Activated CD8-positive, alpha-beta memory T cell treated with anti-CD3 and anti-CD28 coated beads, Interleukin-2, amount 50 U/mL, for 1 hour (primary cell): ENCODE measurements around the gene TTC39A.

ENCODE experiments used
- DNase-seq: peaks from one replicate; pipeline ENCODE4 v3.0.0-alpha.2; 2020; ENCODE audit errors: extremely low read depth

Gene TTC39A

DNA sequence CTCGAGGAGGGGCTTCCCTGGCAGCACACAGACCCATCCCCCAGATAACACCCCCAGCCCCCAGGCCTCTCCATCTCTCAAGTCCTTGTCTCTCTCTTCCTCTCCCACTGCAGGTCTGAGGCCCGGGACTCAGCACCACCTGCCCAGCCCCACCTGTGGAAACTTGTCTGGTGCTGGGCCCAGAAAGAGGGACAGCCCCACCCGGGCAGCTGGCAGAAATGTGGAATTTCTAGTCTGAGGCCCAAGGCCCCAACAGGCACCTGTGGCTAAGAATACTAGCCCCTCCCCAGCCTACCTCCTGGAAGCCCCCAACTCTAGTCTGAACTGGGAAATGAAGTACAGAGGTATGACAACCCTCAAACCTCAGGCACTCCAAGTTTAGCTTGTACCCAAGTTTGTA, 15.4 kb downstream of the TTC39A start:
- DNase-seq, result no peak

GRCh38 chr1:51313961-51314777, 16.2 kb downstream of the TTC39A start:
- no peak for DNase-seq

GRCh38 chr1:51313268-51313852, 17.0 kb downstream of the TTC39A start:
- no peak for DNase-seq

DNA sequence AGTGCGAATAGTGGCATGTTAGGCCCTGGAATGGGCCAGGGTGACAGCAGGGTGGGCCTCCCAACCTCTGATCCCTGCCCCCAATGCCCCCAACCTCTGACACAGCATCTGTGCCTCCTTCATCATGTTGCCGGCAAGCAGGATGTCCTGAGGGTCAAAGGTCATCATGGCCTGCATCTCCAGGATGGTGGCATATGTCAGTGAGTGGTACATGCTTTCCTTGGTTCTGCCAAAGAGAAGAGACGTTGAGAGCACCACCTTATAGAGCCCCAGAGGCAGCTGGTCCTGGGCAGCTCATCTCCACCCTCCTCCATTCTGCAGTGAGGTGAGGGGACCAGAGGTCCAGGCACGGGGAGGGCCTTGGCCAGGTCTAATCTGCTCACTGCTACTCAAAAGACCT, 17.6 kb downstream of the TTC39A start:
- no peak for DNase-seq

DNA sequence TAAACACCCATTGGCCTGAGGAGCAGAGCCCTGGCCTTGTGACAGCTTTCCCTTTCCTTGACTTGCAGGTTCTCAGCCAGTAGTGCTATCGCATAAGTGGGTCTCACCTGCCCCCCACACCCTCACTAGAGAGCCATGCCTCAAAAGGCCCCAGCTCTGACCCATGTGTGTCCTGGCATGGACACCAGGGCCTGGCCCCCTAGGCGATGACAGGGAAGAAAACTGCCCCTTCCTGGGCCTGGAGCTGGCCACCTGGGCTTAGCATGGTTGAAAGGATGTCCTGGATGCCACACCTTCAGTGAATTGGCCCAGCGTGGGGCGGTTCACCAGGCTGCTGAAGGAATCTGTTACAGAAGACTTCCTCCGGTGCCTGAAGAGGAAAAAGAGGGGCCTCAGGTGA, 18.5 kb downstream of the TTC39A start:
- DNase-seq, result no peak

- DNase-seq, result no peak
Measured at GRCh38 chr1:51310871-51311613, 19.3 kb downstream of the TTC39A start.

DNA sequence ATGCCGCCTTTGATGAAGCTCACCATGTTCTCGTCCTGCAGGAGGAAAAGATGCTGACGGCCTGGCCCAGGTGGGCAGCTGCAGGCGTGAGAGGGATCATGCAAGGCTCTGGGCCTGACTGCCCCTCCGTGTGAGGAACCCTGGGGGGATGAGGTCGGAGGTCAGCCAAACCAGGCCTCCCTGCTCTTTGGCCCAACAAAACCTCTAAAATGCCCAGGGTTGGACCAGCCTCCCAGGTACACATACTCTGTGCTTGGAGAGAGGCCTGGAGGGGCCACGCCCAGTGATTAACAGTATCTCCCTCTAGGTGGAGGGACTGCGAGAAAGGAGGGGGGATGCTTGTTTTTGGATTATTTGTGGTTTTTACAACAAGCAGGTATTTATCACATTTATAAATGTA, 21.1 kb downstream of the TTC39A start:
- DNase-seq, result no peak

- no peak for DNase-seq
Measured at GRCh38 chr1:51308636-51309035, 21.7 kb downstream of the TTC39A start.

DNA sequence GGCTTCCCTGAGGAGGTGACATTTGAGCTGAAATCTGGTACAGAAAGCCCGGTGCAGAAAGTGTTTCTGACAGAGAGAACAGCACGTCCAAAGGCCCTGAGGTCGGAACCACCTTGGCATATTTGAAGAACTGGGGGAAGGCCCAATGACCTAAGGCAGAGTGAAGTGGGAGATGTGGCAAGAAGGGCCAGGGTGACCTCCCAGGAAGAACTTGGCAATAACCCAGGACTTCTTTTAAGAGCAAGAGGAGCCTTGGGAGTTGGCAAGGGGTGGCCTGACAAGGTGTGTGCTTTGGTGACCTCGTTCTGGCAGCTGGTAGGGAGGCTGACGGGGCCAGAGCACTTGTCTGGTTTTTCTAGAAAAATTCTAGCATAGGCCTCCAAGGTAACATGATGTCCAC, 23.4 kb downstream of the TTC39A start:
- no peak for DNase-seq

- DNase-seq, result no peak
Measured at GRCh38 chr1:51305371-51305823, 25.0 kb downstream of the TTC39A start.

- no peak for DNase-seq
Measured at GRCh38 chr1:51304360-51304759, 26.0 kb downstream of the TTC39A start.

DNA sequence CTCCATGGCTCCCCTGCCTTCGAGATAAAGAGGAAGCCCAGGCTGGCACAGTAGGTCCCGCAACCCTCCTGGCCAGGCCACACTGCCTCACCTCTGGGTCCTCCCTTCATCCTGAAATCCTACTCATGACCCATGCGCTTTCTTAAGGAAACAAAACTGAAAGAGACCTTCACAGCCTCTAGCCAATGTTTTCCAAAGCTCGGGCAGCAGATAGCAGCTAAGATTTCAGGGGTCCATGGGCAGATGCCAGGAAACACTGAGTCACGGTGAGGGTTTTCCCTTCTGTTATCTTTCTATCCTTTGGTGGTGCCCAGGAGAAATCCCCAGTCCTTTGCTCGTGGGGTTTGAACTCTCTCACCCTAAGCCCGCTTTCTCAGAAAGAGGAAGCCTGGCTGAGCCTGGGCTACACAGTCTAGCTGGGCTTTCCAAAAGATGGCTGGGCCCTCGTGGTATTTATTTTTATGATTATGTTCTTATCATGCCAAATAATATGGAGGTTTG, 26.6 kb downstream of the TTC39A start:
- DNase-seq, result no peak

GRCh38 chr1:51303315-51303714, 27.0 kb downstream of the TTC39A start:
- DNase-seq, result no peak

DNA sequence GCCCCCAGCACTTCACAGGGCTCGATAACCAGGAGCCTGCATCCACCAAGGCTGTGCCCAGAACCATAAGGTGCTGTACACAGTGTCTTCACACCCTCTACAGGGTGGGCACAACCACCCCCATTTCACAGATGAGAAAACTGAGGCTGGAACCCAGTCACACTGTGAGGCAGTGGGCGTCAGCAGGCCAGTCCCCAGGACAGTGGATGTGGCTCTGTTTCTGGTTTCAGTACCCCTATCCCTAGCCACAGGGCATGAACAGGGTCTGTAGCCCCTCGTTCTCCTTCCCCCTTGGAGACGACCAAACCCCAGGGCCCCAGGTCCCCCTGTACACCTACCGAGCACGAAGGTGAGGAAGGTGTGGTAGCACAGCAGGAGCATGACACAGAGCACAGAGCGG, 27.6 kb downstream of the TTC39A start:
- DNase-seq, result no peak

- no peak for DNase-seq
Measured at GRCh38 chr1:51302270-51302669, 28.1 kb downstream of the TTC39A start.

DNA sequence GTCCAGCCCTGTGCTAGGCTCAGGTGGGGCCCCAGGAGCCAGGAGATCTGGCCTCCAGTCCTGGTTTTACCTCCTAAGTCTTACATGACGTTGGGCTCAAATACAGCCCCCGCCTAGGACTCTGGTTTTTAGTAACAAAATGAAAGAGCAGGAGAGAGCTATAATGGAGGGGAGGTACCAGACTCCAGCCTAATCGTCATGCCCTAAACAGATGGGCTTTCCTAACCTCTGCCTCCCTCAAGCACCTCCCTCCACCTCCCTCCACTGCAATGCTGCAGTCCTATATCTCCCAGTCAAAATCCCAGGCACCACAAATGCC, 28.6 kb downstream of the TTC39A start:
- no peak for DNase-seq

- no peak for DNase-seq
Measured at GRCh38 chr1:51301152-51301843, 29.1 kb downstream of the TTC39A start.

DNA sequence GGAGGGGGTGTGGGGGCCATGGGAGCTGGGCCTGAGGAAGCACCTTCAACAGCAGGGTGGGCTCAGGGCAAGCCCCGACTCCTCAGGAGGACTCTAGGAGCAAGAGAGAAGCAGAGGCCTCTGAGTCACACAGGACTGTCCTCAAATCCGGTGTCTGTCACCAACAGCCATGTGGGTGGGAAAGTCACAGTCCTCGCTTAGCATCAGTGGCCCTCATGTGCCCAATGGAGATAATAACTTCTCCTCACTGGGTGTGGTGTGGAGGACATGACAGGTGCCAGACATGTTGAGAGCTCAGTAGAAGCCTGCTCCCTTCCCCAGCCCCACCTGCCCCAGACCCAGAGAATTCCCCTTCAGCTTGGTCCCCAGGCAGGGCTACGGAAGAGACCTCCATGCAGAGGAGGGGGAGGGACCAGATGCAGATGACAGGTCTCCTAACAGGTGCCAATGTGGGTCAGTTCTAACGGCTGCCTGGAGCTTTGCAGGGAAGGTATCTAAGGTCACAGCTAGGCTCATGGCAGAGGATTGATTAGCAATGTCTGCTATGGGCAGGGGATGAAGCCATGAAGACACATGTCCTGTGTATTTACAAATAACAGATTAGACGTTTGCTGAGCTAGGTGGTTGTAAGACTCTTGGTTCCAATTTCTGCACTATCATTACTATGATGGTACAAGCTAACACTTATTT, 30.2 kb downstream of the TTC39A start:
- no peak for DNase-seq

DNA sequence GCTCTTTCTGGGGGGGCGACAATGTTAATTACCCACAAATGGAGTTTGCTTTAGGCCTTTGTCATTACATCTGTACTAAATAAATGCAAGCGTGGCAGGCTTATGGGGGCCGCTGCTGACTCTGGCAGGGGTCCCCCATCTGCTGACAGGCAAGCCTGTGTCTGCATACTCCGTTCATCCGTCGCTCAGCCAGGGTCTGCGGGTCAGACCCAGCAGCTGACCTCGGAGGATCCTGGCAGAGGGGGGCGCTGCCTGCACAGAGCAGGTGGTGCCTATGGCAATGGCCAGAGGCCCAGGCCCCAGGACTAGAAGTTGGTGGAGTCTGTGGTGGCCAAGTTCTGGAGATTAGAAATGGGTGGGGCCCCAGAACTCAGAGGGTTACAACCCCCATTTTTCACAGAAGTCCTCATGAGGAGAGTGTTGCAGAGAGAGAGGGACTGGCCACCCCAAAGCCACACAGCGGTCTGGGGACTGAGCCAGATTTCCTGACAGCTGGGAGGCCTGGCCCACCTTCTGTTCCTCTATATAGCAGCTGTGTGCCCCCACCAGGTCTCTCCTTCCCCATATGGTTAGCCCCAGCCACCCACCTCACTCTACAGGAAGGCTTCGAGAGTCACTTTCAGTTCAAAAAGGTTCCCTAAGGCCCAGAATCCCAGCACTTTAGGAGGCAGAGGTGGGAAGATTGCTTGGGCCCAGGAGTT, 31.0 kb downstream of the TTC39A start:
- DNase-seq, result no peak

DNA sequence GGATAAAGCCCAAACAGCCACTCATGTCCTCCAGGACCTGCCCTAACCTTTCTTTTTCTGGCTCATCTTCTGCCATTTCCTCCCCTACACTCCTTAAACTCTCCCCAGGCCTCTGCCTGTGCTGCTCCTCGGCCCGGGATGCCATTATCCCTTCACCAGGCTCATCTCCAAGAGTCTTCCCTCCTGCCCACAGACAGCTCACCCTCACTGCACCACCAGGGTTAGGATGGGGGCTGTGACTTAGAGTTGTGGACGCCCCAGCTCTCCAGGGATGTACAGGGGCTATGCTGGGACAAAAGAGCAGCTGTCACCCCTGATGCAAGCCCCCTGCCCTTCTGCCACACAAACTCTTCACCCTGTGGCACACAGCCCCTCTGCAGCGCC, 32.0 kb downstream of the TTC39A start:
- DNase-seq, result no peak
